ENCODE data around the gene PSMA1.
"Not testable (repeated sequence)": the region's sequence is repeated elsewhere in the genome, so short reads cannot be mapped to it uniquely, and the experiment has no call there.

The PSMA1 gene

DNA sequence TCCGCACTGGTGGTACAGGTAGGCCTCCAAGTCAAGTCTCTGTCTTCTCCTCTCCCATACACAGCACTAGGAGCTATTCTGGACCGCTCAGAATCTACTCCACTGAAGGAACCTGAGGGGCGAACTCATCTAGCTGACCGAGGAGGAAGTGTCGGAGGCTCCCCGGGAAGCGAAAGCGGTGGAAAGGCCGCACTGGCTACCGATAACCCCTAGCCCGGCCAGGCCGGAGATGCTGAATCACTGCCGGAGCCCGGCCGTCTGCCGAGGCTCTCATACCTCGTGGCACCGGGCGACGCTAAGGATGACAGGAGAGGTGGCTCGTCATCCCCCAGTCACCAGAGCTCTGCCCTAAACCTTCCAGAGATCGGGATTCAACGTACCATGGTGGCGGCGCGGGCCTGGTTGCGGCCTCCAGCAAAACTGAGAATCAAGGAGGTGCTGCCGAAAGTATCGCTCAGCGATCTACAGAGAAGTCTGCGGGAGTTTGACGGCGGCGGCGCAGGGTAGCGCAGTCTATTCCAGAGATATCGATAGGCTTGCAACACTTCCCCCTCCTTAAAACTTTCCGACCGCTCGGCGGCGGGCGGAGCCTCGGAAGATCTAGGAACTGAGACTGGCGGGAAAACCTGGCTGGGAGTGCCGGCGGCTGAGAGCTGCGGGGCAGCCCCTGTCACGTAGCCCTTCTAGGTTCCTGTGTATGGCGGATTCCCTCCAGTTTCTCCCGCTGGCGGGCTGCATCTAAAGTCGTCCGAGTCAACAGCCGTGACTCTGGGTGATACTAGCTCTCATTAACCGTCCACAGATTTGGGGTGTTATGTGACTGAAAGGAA, at the start of gene PSMA1:
TSS of gene PSMA1 (minus strand) at position 470 of the 830 bp plus-strand sequence. CDS start at position 383, 87 bp downstream.
- peak; percentile 92 for DNase-seq

DNA sequence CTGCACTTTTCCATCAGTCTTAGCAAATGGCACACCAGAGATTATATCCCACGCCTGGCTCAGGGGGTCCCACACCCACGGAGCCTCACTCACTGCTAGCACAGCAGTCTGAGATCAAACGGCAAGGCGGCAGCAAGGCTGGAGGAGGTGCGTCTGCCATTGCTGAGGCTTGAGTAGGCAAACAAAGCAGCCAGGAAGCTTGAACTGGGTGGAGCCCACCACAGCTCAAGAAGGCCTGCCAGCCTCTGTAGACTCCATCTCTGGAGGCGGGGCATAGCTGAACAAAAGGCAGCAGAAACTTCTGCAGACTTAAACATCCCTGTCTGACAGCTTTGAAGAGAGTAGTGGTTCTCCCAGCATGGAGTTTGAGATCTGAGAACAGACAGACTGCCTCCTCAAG, 49.3 kb upstream of the PSMA1 start:
- DNase-seq: peak; percentile 14

- no peak for DNase-seq
Observed at GRCh38 chr11:14567064-14567651, 47.0 kb upstream of the PSMA1 start.

GRCh38 chr11:14566331-14567063, 46.3 kb upstream of the PSMA1 start:
- DNase-seq: no peak

GRCh38 chr11:14565845-14566244, 45.7 kb upstream of the PSMA1 start:
- DNase-seq: no peak

DNA sequence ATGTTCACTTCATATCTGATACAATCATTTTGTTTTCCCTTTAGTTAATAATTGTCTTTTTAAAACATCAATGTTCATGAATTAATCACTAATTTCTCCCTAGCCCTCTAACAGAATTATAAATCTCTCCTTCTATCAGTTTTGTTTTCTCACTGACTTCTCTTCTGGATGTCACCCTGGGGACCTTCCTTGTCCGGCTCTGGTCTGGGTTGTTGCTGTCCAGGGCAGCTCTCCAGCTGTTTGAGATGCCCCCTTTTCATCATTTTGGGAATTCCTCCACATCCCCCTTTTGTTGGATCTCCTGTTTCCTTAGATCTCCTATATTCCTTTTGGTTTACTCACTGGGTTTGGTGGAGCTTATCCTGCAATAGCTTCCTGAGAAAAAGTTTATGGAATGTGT, 35.6 kb upstream of the PSMA1 start:
- DNase-seq: no peak

DNA sequence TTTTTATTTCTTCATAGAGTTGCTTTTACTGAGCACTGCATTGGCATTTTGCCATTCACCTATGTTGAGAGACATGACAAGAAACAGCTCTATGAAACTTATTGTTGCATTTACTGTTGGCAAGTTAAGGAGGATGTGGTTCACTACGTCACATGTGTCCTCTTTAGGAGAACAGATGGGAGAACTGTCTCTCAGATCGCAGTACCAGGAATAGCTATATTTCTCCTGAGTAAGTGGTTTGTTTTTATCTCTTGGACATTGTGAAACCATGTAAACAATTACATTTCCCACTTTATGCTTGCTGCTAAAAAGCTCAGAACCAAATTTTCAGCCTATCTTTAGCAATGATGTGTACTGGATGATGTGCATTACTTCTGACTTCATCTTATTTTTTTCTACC, 34.8 kb upstream of the PSMA1 start:
- no peak for DNase-seq

GRCh38 chr11:14552089-14552488, 31.9 kb upstream of the PSMA1 start:
- no peak for DNase-seq

DNA sequence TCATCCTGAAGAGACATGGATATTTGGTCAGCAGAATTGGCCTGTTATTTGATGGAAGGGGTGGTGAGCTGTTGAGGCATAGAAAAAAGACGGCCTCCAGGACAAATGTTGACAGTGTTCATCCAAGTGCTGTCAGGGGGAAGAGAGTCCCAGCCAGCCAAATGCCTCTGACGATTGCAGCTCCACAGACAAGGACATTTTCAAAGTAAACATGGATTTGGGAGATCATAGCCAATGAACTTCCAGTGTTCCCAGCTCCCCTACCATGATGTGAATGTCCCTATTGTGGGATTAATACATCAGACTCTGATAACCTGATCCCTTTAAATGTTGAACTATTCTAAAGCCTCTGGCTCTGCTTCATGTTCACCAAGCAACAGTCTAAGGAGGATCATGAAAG, 31.2 kb upstream of the PSMA1 start:
- DNase-seq: no peak

GRCh38 chr11:14549891-14550290, 29.7 kb upstream of the PSMA1 start:
- no peak for DNase-seq

GRCh38 chr11:14547440-14547839, 27.3 kb upstream of the PSMA1 start:
- no peak for DNase-seq

- DNase-seq: no peak
Observed at GRCh38 chr11:14546672-14547071, 26.5 kb upstream of the PSMA1 start.

DNA sequence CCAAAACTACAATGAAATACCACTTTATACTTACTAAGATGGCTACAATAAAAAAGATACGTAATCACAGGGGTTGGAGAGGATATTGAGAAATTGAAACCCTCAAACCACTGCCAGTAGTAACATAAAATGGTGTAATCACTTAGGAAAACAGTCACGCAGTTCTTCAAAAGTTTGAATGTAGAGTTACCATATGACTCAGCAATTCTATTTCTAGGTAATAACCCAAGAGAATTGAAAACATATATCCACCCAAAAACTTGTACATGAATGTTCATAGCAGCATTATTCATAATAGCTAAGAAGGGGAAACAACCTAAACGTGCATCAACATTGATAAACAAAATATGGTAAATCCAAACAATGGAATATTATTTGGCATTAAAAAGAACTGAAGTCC, 24.4 kb upstream of the PSMA1 start:
- no peak for DNase-seq

DNA sequence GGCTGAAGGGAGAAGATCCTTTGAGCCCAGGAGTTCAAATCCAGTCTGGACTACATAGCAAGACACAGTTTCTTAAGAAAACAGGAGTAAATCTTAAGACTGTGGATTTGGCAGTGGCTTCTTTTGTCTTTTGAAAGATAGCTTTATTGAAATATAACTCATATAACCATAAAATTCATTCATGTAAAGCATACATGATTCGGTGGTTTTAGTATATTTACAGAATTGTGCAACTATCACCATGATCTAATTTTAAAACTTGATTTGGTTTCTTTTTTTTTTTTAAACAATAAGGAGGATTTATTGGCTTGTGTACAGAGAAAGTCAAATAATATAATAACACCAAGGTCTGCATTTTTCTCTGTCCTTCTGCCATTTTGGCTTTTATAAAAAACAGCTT, 23.1 kb upstream of the PSMA1 start:
- no peak for DNase-seq

DNA sequence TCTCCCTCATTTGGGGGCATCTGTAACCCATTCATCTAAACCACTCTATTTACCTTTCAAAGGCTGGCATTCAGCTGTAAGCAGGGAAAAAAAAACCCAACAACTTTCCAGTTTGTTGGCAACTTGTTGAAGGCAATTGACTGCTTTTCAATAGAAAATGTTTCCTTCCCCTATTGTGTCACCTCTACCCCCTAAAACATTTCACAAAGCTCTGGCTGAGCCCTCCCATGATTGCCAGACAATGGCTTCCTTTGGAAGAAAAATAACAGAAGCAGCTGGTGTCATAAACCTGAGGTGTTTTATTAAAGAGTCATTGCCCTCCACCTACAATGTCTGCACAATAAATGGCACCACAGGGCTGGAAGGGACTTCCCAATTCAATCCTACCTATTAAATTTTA, 22.1 kb upstream of the PSMA1 start:
- no peak for DNase-seq

- no peak for DNase-seq
Observed at GRCh38 chr11:14541192-14541947, 21.2 kb upstream of the PSMA1 start.

DNA sequence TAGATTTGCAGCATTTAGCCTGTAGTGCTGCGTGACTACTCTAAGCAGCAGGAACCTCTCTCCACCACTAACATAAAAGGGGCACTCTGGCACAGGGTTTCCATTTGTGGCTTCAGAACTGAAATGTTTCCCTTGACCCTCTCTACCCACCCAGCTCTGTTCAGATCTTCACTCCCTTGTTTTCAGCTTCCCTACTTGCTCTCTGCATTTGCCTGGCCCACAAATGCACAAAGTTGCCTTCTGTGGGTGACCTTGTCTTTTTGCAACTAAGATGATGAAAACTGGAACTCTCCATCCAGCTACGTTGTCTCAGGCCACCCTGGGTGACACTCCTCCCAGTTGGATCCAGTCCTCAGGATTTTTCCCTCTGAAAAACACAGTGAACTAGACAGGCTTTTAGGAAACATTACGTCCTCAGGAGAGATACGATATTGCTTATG, 19.8 kb upstream of the PSMA1 start:
- no peak for DNase-seq

GRCh38 chr11:14538926-14539554, 18.9 kb upstream of the PSMA1 start:
- DNase-seq: no peak

GRCh38 chr11:14538271-14538925, 18.2 kb upstream of the PSMA1 start:
- DNase-seq: no peak

DNA sequence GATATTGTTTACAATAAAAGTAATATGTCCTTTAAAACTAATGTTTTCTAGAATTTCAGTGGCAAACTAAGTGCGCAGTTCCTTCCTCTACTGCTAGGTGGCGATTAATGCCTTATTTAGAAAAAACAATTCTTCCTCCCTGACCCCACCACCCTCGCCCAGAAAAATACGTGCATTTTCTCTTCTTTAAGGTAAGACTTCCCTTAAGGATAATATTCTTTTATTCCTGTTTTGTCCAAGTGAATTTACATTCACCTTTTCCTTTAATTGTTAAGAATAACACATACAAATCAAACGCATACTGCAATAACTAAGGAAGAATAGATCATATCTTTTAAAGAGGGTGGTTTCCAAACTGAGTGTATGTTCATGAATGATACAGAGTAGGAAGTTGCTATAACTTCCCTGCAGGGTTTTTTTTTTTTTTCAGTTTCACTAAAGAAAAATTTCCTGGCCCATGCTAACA, 17.0 kb upstream of the PSMA1 start:
- DNase-seq: peak; percentile 45

- not testable (repeated sequence) for DNase-seq
Observed at GRCh38 chr11:14535166-14535565, 15.0 kb upstream of the PSMA1 start.

DNA sequence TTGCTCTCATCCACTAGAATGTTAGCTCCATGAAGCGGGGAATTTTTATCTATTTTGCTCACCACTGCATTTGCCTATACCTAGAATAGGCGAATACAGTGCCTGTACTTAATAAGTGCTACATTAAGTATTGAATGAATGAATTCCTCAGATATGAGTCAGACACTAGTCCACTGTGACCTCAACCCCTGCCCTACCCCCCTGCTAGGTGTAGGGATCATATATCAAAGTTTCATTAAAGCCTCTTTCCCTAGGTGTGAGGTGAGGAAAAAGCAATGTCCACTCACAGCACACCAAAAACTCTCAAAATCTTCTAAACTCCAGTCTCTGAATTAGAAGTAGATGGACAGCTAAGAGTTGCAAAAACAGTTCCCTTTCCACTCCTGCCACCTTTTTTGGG, 9.8 kb upstream of the PSMA1 start:
- no peak for DNase-seq
